Vagina (tissue), 2 donors: ENCODE results near the gene LHCGR.

Experiments
- POLR2A ChIP-seq, 2 donors: fragments of 450-650 bp; IDR thresholded peaks; one replicate each; pipeline ENCODE4 v1.6.1; 2017; ENCODE audit warnings: antibody characterized with exemption in 2 of 2, mild to moderate bottlenecking in 2 of 2, moderate library complexity in 2 of 2
- TF ChIP-seq, protein P1 (sequence below), 3 experiments: fragments of 450-650 bp in 2 of 3; fragments of 200-600 bp in 1 of 3; sonication (generic) in 1 of 3; IDR thresholded peaks; one replicate each; pipeline ENCODE4 v1.5.1; 2017 to 2019; ENCODE audit warnings: antibody characterized with exemption in 3 of 3, mild to moderate bottlenecking in 2 of 3, moderate library complexity in 2 of 3

DNA sequence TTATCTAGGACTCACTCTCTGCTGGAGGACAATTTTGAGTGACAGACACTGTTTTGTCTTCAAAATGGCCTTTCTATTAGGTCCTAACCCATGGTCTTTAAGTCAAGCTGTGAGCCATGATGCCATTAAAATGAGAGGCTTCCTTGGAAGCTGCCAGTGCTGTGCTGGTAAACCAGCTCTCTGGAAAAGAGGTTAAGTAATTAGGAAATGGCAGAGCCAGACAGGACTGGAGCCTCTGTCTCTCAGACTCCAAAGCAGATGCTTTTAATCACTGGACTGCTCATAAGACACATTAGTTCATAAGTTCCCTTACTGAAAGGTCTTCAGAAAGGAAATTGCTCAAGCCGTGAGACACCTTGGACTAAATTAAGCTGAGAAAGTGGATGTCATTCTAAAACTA, 25.8 kb upstream of the LHCGR start:
- no peak for TF ChIP-seq POLR2A (IDR thresholded peaks at IDR 0.05)
- TF ChIP-seq, protein P1, sequence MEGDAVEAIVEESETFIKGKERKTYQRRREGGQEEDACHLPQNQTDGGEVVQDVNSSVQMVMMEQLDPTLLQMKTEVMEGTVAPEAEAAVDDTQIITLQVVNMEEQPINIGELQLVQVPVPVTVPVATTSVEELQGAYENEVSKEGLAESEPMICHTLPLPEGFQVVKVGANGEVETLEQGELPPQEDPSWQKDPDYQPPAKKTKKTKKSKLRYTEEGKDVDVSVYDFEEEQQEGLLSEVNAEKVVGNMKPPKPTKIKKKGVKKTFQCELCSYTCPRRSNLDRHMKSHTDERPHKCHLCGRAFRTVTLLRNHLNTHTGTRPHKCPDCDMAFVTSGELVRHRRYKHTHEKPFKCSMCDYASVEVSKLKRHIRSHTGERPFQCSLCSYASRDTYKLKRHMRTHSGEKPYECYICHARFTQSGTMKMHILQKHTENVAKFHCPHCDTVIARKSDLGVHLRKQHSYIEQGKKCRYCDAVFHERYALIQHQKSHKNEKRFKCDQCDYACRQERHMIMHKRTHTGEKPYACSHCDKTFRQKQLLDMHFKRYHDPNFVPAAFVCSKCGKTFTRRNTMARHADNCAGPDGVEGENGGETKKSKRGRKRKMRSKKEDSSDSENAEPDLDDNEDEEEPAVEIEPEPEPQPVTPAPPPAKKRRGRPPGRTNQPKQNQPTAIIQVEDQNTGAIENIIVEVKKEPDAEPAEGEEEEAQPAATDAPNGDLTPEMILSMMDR (IDR thresholded peaks at IDR 0.05), result no peak
